MCF 10A (cell line): ENCODE results near the gene PAK2. TPM values are rescaled to one million over a fixed set of nuclear protein-coding genes. Genes with fewer than 3 reads are reported as not detected.

Source experiments
- BruUV-seq: library from RNA; stranded (reverse); fragments of 400-500 nt; replicated peaks from 2 replicates; lab custom pipeline; 2021; lab: Mats Ljungman, UMichigan
- CTCF ChIA-PET: fragments of 300-600 bp; sonication (Branson Sonifier 250); formaldehyde crosslinking; extraction: SDS; loops from one replicate; lab custom pipeline; 2021; ENCODE audit warnings: antibody characterized with exemption, inconsistent platforms; lab: Yijun Ruan, JAX
- POLR2A ChIA-PET: fragments of 300-600, 350-650 bp; sonication (Branson Sonifier 250); formaldehyde crosslinking; extraction: SDS; loops from one replicate; lab custom pipeline; 2020; ENCODE audit warnings: antibody characterized with exemption, inconsistent platforms; lab: Yijun Ruan, JAX
- DNase-seq: peaks from one replicate; pipeline ENCODE4 v3.0.0-alpha.2; 2018; ENCODE audit not compliant: unreplicated experiment
- H3K27ac Mint-ChIP-seq: one replicate; pipeline ENCODE4 v1.8.0; 2022; ENCODE audit warnings: mild to moderate bottlenecking, low read depth, mixed read lengths; ENCODE audit not compliant: unreplicated experiment
- H3K27me3 Mint-ChIP-seq: one replicate; pipeline ENCODE4 v1.8.0; 2022; ENCODE audit warnings: mixed read lengths; ENCODE audit not compliant: insufficient read depth, unreplicated experiment
- H3K36me3 Mint-ChIP-seq: one replicate; pipeline ENCODE4 v1.8.0; 2022; ENCODE audit warnings: mild to moderate bottlenecking, moderate library complexity, mixed read lengths; ENCODE audit not compliant: insufficient read depth, unreplicated experiment
- H3K4me1 Mint-ChIP-seq: one replicate; pipeline ENCODE4 v1.8.0; 2022; ENCODE audit warnings: mixed read lengths; ENCODE audit not compliant: insufficient read depth, unreplicated experiment
- H3K4me3 Mint-ChIP-seq: one replicate; pipeline ENCODE4 v1.8.0; 2022; ENCODE audit warnings: mild to moderate bottlenecking, moderate library complexity, mixed read lengths; ENCODE audit not compliant: unreplicated experiment
- H3K9me3 Mint-ChIP-seq: one replicate; pipeline ENCODE4 v1.8.0; 2022; ENCODE audit warnings: mixed read lengths; ENCODE audit not compliant: unreplicated experiment
- CTCF ChIP-seq: fragments of 200-600 bp; IDR thresholded peaks from one replicate; pipeline ENCODE4 v1.8.0; 2022; ENCODE audit warnings: antibody characterized with exemption, mild to moderate bottlenecking; ENCODE audit not compliant: unreplicated experiment
- intact Hi-C: fragments of 100-400 bp; cut with micrococcal nuclease; formaldehyde crosslinking; loops from 2 replicates; pipeline ENCODE4 v1.14.1; 2022
- total RNA-seq: library from RNA; stranded (reverse); gene quantifications from 2 replicates; pipeline ENCODE4 v1.2.3, GENCODE V29; 2022

PAK2 gene
- total RNA-seq, 1 experiment from 2014 or later = 119 TPM

GRCh38 chr3:196754091-196754981, 14.7 kb downstream of the PAK2 start:
- no peak for TF ChIP-seq CTCF
- H3K4me3 Mint-ChIP-seq = no peak overlapping the region
- no peak for DNase-seq
- peak overlapping the region; percentile 66 for H3K27ac Mint-ChIP-seq
- no TSS peak for BruUV-seq
- peaks cover 10% of the 10 kb centered on the region for H3K9me3 Mint-ChIP-seq
- peaks cover 28% of the 10 kb centered on the region for H3K4me1 Mint-ChIP-seq
- intact Hi-C loops = no loop called here
- ChIA-PET POLR2A (interaction anchor here (0.6 kb wide), 1 partner anchor 185 kb away, joined by 3 read pairs; no protein-coding TSS in a partner anchor), CTCF (interaction anchor here (1.0 kb wide), 1 partner anchor 112 kb away, joined by 5 read pairs; no protein-coding TSS in a partner anchor)
- H3K27me3 Mint-ChIP-seq = no peaks in the 10 kb centered on the region
- H3K36me3 Mint-ChIP-seq = peaks cover 41% of the 10 kb centered on the region

GRCh38 chr3:196756732-196757131, 17.1 kb downstream of the PAK2 start:
- no TSS peak for BruUV-seq
- POLR2A ChIA-PET = interaction anchor here (0.6 kb wide), 1 partner anchor 325 kb away, joined by 4 read pairs; no protein-coding TSS in a partner anchor
- peaks cover 10% of the 10 kb centered on the region for H3K9me3 Mint-ChIP-seq
- CTCF ChIA-PET = no interaction called here
- no peaks in the 10 kb centered on the region for H3K27me3 Mint-ChIP-seq
- peaks cover 28% of the 10 kb centered on the region for H3K4me1 Mint-ChIP-seq
- H3K4me3 Mint-ChIP-seq = no peak overlapping the region
- no peak for TF ChIP-seq CTCF
- no peak overlapping the region for H3K27ac Mint-ChIP-seq
- intact Hi-C loops = no loop called here
- DNase-seq = no peak
- peaks cover 29% of the 10 kb centered on the region for H3K36me3 Mint-ChIP-seq

- intact Hi-C loops = no loop called here
- no peaks in the 10 kb centered on the region for H3K27me3 Mint-ChIP-seq
- H3K4me1 Mint-ChIP-seq = peaks cover 28% of the 10 kb centered on the region
- TF ChIP-seq CTCF = no peak
- CTCF ChIA-PET = interaction anchor here (0.6 kb wide), 1 partner anchor 37 kb away, joined by 3 read pairs; no protein-coding TSS in a partner anchor
- peaks cover 22% of the 10 kb centered on the region for H3K36me3 Mint-ChIP-seq
- peaks cover 10% of the 10 kb centered on the region for H3K9me3 Mint-ChIP-seq
- H3K27ac Mint-ChIP-seq = peak overlapping the region; percentile 47
- DNase-seq = peak; percentile 52
- no peak overlapping the region for H3K4me3 Mint-ChIP-seq
- BruUV-seq = no TSS peak
- POLR2A ChIA-PET = interaction anchor here (1.5 kb wide), 1 partner anchor 17 kb away, joined by 9 read pairs; no protein-coding TSS in a partner anchor
Measured at GRCh38 chr3:196757876-196758739, 18.5 kb downstream of the PAK2 start.

- H3K9me3 Mint-ChIP-seq = no peaks in the 10 kb centered on the region
- no TSS peak for BruUV-seq
- peaks cover 26% of the 10 kb centered on the region for H3K36me3 Mint-ChIP-seq
- H3K27me3 Mint-ChIP-seq = no peaks in the 10 kb centered on the region
- no peak for TF ChIP-seq CTCF
- CTCF ChIA-PET = no interaction called here
- DNase-seq = no peak
- H3K4me3 Mint-ChIP-seq = no peak overlapping the region
- H3K4me1 Mint-ChIP-seq = peaks cover 2% of the 10 kb centered on the region
- H3K27ac Mint-ChIP-seq = no peak overlapping the region
- POLR2A ChIA-PET = interaction anchor here (0.9 to 1.6 kb wide), 4 partner anchors 10 to 22 kb away, joined by 3 to 9 read pairs (median 3); no protein-coding TSS in a partner anchor
- intact Hi-C loops = no loop called here
Measured at GRCh38 chr3:196763179-196763578, 23.5 kb downstream of the PAK2 start.
